Activated T-cell treated with anti-CD3 and anti-CD28 coated beads, Interleukin-2, amount 50 U/mL, for 4 hours (primary cell): ENCODE data around the gene ASXL1. TPM values are rescaled to one million over a fixed set of nuclear protein-coding genes. Genes with fewer than 3 reads are reported as not detected.
"Not testable (repeated sequence)": the region's sequence is repeated elsewhere in the genome, so short reads cannot be mapped to it uniquely, and the experiment has no call there.

Experiments
- ATAC-seq, 2 donors: fragments of 200-7000 bp; cut with Tn5 transposase; one replicate each; pipeline ENCODE4 v1.10.0; 2021
- DNase-seq: peaks from one replicate; pipeline ENCODE4 v3.0.0-alpha.2; 2020
- H3K27me3 Mint-ChIP-seq: one replicate; pipeline ENCODE4 v1.8.0; 2021; ENCODE audit warnings: low read depth, mixed read lengths
- H3K36me3 Mint-ChIP-seq: one replicate; pipeline ENCODE4 v1.8.0; 2022; ENCODE audit warnings: mixed read lengths; ENCODE audit not compliant: insufficient read depth
- H3K4me1 Mint-ChIP-seq: one replicate; pipeline ENCODE4 v1.8.0; 2021; ENCODE audit warnings: low read depth, mixed read lengths
- H3K4me3 Mint-ChIP-seq: one replicate; pipeline ENCODE4 v1.8.0; 2021; ENCODE audit warnings: mild to moderate bottlenecking, moderate library complexity, mixed read lengths
- H3K9me3 Mint-ChIP-seq: one replicate; pipeline ENCODE4 v1.8.0; 2021; ENCODE audit warnings: mixed read lengths
- total RNA-seq, 3 donors: library from RNA; stranded (reverse); gene quantifications; one replicate each; pipeline ENCODE4 v1.2.1, GENCODE V29; 2021

The ASXL1 gene
- total RNA-seq: 100 to 1,000 TPM; 138 to 194 (median 149) TPM

DNA sequence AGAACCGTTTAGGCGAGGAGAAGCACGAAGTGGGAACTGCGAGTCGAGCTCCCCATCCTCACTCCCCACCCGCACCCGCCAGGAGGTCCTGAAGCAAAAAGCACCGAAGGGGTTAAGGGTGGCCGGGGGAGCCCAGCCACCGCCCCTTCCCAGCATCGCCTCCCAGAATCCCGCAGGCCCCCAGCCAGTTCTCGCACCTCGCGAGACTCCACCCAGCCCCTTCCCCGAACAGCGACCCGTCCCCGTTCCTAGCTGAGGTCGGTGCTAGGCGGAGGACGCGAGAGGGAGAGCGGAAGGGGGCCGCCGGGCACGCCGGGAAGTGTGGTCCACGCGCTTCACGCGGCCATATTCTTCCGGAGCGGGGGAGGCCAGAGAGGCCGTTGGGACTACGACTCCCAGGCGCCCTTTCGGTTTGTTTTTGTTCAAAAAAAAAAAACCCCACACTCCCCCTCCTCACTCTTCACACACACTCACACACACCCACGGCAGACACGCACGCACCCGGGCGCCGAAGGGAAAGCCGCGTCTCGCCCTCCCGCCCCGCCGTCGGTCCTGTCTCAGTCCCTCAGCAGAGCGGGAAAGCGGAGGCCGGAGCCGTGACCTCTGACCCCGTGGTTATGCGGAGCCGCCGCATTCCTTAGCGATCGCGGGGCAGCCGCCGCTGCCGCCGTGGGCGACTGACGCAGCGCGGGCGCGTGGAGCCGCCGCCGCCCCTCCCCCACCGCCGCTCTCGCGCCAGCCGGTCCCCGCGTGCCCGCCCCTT lies at the start of gene ASXL1:
Gene ASXL1, plus strand, starts transcription at position 463 of the 763 bp plus-strand sequence. CDS start 445 bp downstream, outside the sequence.
- ATAC-seq (peak; percentile 79 to 82), DNase-seq (peak; percentile 93)
- Mint-ChIP-seq H3K4me1 (peaks cover 55% of the 10 kb centered on the region), H3K4me3 (peak within 1 kb of the TSS; percentile 91), H3K36me3 (peaks cover 13% of the 10 kb centered on the region), H3K27me3 (no peaks in the 10 kb centered on the region), H3K9me3 (no peaks in the 10 kb centered on the region)

DNA sequence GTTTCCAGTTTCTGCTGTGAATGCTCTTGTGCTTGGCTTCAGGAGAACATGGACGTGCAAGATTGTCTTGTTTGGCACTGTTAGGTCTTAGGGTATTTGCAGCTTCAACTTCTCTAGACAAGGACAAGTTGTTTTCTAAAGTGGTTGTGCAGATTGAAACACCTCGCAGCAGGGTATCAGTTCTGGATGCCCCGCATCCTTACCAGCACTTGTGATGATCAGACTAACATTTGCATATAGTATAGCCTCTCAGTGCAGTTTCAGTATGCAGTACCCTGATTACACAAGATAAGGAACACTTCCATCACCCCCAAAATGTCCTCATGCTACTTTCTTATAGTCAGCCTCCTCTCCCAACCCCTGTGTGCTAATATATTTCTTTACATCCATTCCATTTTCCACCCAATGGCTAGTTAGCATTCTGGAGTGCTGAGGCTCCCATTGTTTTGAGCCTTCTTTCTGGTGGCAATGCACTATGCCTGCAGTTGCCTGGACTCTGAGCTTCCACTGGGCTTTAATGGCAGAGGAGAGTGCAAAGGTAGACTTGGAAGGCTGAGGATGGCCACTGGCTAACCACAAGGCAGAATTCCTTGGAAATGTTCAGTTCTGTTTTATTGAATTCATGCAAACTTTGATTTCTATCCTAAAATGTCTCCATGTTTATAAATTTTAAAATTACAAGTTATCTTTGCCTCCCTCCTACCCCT lies 45.3 kb upstream of the ASXL1 start:
- no peak for ATAC-seq
- no peak for DNase-seq
- Mint-ChIP-seq H3K9me3 (no peaks in the 10 kb centered on the region), H3K27me3 (no peaks in the 10 kb centered on the region), H3K4me1 (peaks cover 6% of the 10 kb centered on the region), H3K4me3 (no peak overlapping the region), H3K36me3 (peaks cover 44% of the 10 kb centered on the region)

DNA sequence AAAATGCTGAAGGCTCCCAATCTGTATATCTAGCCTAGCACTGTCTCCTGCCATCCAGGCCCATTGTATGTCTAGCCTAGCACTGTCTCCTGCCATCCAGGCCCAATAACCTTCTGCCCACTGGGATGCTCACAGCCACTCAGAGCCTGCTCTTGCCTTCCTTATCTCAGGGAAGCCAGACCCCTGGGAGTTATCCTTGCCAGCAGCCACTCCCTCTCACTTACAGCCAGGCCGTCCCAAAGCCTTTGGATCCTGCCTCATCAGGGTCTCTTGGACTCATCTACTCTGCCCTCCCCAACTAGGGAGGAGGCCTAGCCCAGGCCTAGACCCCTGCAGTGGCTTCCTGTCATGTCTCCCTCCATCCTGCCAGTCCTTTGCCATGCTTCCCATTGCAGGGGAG lies 43.4 kb upstream of the ASXL1 start:
- Mint-ChIP-seq H3K4me3 (no peak overlapping the region), H3K9me3 (no peaks in the 10 kb centered on the region), H3K27me3 (no peaks in the 10 kb centered on the region), H3K36me3 (peaks cover 51% of the 10 kb centered on the region), H3K4me1 (peaks cover 10% of the 10 kb centered on the region)
- ATAC-seq: no peak
- no peak for DNase-seq

DNA sequence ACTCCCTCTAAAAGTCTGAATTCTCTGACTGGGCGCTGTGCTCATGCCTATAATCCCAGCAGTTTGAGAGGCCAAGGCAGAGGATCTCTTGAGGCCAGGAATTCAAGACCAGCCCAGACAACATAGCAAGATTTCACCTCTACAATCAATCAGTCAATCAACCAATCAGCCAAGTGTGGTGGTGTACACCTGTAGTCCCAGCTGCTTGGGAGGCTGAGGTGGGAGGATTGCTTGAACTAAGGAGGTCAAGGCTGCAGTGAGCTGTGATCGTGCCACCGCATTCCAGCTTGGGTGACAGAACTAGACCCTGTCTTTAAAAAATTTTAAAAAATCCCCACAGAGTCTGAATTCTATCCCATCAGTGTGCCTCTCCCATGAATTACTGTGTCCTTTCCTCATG lies 42.7 kb upstream of the ASXL1 start:
- Mint-ChIP-seq H3K4me3 (no peak overlapping the region), H3K27me3 (no peaks in the 10 kb centered on the region), H3K4me1 (peaks cover 10% of the 10 kb centered on the region), H3K9me3 (no peaks in the 10 kb centered on the region), H3K36me3 (peaks cover 47% of the 10 kb centered on the region)
- ATAC-seq: no peak
- no peak for DNase-seq

DNA sequence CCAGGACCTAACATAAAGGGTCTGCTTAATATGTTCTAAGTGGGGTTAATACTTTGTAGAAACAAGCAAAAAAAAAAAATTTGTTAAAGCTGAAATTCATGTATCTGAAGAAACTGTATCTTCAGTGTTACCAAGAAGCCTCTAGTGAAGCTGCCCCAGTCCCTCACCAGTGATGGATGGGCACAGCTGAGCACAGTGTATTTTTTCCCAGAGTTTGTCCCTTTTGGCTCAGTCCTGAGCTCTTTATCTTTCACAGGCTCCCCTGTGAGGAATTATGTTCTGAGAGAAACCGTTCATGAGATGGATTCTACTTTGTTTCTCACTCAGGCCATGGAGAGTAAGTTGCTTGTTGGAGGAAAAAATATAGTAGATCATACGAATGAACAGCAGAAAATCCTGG lies 42.2 kb upstream of the ASXL1 start:
- no peak overlapping the region for H3K4me3 Mint-ChIP-seq
- ATAC-seq (no peak), DNase-seq (no peak)

DNA sequence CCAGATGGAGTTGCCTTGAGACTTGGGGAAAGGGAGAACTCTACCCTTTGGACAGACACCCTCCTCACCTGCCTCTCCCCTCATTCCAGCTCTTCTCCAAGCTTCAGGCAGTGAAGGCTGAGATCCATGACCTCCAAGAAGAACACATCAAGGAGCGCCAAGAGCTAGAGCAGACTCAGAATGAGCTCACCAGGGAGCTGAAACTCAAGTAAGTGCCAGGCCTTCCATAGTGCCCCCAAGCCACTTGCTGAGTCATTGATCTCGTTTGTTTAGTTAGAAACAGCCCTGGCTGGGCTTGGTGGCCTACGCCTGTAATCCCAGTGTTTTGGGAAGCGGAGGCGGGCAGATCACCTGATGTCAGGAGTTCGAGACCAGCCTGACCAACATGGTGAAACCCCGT lies 41.5 kb upstream of the ASXL1 start:
- ATAC-seq (no peak), DNase-seq (no peak)
- peaks cover 49% of the 10 kb centered on the region for H3K36me3 Mint-ChIP-seq
- no peak overlapping the region for H3K4me3 Mint-ChIP-seq
- H3K9me3 Mint-ChIP-seq: no peaks in the 10 kb centered on the region
- H3K4me1 Mint-ChIP-seq: peaks cover 13% of the 10 kb centered on the region
- no peaks in the 10 kb centered on the region for H3K27me3 Mint-ChIP-seq

More for the DNA sequence above, 42.2 kb upstream of the ASXL1 start:
- H3K36me3 Mint-ChIP-seq: peaks cover 46% of the 10 kb centered on the region
- H3K27me3 Mint-ChIP-seq: no peaks in the 10 kb centered on the region
- no peaks in the 10 kb centered on the region for H3K9me3 Mint-ChIP-seq
- peaks cover 10% of the 10 kb centered on the region for H3K4me1 Mint-ChIP-seq

DNA sequence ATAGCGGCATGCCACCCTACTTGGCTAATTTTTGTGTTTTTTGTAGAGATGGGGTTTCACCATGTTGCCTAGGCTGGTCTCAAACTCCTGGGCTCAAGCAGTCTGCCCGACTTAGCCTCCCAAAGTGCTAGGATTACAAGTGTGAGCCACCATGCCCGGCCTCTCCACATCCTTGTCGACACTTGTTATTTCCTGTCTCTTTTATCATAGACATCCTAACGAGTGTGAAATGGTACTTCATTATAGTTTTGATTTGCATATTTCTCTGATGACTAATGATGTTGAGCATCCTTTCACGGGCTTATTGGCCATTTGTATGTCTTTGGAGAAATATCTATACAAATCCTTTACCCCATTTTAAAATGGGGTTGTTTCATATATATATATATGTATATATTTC lies 39.0 kb upstream of the ASXL1 start:
- Mint-ChIP-seq H3K4me1 (peaks cover 7% of the 10 kb centered on the region), H3K27me3 (no peaks in the 10 kb centered on the region), H3K4me3 (no peak overlapping the region), H3K9me3 (no peaks in the 10 kb centered on the region), H3K36me3 (peaks cover 39% of the 10 kb centered on the region)
- no peak for DNase-seq
- peak; percentile 48 to 52 for ATAC-seq

DNA sequence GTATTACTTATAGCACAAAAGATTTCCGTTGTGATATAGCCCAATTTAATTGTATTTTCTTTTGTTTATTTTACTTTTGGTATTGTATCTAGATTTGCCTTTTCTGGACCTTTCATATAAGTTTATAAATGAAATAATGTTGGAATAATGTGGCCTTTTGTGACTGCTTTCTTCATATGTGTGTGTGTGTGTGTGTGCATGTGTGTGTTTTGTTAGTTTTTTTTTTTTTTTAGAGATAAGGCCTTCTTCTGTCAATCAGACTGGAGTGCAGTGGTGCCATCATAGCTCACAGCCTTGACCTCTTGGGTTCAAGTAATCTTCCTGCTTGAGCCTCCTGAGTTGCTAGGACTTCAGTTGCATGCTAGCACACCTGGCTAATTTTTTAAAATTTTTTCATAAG lies 37.8 kb upstream of the ASXL1 start:
- no peak for DNase-seq
- H3K36me3 Mint-ChIP-seq: peaks cover 32% of the 10 kb centered on the region
- no peak for ATAC-seq
- peaks cover 7% of the 10 kb centered on the region for H3K4me1 Mint-ChIP-seq
- no peaks in the 10 kb centered on the region for H3K27me3 Mint-ChIP-seq
- H3K9me3 Mint-ChIP-seq: no peaks in the 10 kb centered on the region
- H3K4me3 Mint-ChIP-seq: no peak overlapping the region

DNA sequence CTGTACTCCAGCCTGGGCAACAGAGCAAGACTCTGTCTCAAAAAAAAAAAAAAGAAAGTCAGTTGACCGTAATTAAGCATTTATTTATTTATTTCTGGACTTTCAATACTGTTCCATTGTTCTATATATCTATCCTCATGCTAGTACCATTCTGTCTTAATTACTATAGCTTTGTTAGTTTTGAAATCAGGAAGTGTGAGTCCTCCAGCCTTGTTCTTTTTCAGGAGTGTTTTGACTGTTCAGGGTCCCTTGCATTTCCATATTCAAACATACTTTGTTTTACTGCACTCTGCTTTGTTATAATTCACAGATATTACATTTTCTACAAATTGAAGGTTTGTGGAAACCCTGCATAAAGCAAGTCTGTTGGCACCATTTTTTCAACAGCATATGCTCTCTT lies 36.7 kb upstream of the ASXL1 start:
- peaks cover 31% of the 10 kb centered on the region for H3K36me3 Mint-ChIP-seq

DNA sequence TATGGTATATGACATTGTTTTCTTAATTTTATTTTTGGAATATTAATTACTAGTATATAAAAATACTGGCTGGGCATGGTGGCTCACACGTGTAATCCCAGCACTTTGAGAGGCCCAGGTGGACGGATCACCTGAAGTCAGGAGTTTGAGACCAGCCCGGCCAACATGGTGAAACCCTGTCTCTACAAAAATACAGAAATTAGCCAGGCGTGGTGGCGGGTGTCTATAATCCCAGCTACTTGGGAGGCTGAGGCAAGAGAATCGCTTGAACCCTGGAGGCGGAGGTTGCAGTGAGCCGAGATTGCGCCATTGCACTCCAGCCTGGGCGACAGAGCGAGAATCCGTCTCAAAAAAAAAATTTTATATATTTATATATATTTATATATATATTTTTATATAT lies 35.9 kb upstream of the ASXL1 start:
- peaks cover 34% of the 10 kb centered on the region for H3K36me3 Mint-ChIP-seq
- DNase-seq, H3K27me3 Mint-ChIP-seq, ATAC-seq, H3K9me3 Mint-ChIP-seq, H3K4me3 Mint-ChIP-seq: not testable (repeated sequence)
- peaks cover 11% of the 10 kb centered on the region for H3K4me1 Mint-ChIP-seq

More for the DNA sequence above, 36.7 kb upstream of the ASXL1 start:
- H3K4me1 Mint-ChIP-seq: peaks cover 11% of the 10 kb centered on the region
- H3K27me3 Mint-ChIP-seq: no peaks in the 10 kb centered on the region
- no peaks in the 10 kb centered on the region for H3K9me3 Mint-ChIP-seq
- ATAC-seq (no peak), DNase-seq (no peak)
- no peak overlapping the region for H3K4me3 Mint-ChIP-seq

DNA sequence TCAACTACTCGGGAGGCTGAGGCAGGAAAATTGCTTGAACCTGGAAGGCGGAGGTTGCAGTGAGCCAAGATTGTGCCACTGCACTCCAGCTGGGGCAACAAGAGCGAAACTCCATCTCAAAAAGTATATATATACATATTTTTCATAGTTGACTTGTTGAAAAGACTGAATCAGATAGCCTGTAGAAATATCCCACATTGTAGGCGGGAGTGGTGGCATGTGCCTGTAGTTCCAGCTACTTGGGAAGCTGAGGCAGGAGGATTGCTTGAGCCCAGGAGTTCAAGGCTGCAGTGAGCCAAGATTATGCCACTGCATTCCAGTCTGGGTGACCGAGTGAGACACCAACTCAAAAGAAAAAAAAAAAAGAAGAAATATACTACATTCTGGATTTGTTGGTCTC lies 34.4 kb upstream of the ASXL1 start:
- H3K4me1 Mint-ChIP-seq, H3K9me3 Mint-ChIP-seq, ATAC-seq, H3K27me3 Mint-ChIP-seq, H3K4me3 Mint-ChIP-seq, DNase-seq: not testable (repeated sequence)
- peaks cover 33% of the 10 kb centered on the region for H3K36me3 Mint-ChIP-seq

DNA sequence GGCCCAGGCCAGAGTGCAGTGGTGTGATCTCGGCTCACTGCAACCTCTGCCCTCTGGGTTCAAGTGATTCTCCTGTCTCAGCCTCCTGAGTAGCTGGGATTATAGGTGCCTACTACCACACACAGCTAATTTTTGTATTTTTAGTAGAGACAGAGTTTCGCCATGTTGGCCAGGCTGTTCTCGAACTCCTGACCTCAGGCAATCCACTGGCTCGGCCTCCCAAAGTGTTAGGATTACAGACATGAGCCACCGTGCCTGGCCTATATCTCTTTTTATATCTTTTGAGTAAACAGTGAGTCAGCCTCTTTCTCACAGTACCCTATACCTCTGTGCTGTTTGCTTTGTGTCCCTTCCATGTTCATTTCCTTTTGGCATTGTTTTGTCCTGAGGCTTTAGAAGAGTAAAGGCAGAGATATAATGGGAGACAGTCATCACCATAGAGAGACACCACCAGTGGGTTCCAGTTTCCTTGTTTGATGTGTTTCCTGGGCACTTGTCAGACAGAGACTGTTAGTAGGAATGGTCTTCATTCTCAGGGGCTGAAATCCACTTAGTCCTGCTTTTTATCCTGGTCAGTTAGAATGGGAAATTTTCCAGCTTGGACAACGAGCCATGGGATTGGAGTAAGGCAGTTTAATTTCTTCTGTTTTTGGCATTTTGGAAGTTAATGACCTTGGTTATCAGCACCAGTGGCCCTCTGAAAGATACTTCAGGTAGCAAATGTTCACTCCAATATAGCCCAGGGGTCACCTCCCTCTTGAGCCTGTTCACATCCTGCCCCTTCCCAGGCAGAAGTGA lies 32.2 kb upstream of the ASXL1 start:
- H3K4me3 Mint-ChIP-seq: no peak overlapping the region
- ATAC-seq (no peak), DNase-seq (no peak)
- H3K4me1 Mint-ChIP-seq: peaks cover 6% of the 10 kb centered on the region
- H3K9me3 Mint-ChIP-seq: no peaks in the 10 kb centered on the region
- H3K36me3 Mint-ChIP-seq: peaks cover 31% of the 10 kb centered on the region
- H3K27me3 Mint-ChIP-seq: no peaks in the 10 kb centered on the region

DNA sequence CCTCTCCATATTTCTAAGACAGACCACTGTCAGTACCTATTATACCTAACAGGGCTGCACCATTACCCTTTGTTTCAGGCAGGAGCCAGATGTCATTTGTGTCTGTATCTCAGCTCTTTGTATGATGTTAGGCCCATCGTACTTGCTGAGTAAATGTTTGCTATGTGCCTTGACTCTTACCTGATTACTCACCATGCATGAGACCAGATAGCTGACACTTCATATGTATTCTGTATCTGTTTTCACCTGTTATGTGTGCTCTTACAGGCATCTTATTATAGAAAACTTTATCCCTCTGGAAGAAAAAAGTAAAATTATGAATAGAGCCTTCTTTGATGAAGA lies 31.7 kb upstream of the ASXL1 start:
- peaks cover 30% of the 10 kb centered on the region for H3K36me3 Mint-ChIP-seq
- ATAC-seq (no peak), DNase-seq (no peak)
- H3K27me3 Mint-ChIP-seq: no peaks in the 10 kb centered on the region
- H3K4me1 Mint-ChIP-seq: peaks cover 6% of the 10 kb centered on the region
- H3K9me3 Mint-ChIP-seq: no peaks in the 10 kb centered on the region
- no peak overlapping the region for H3K4me3 Mint-ChIP-seq

DNA sequence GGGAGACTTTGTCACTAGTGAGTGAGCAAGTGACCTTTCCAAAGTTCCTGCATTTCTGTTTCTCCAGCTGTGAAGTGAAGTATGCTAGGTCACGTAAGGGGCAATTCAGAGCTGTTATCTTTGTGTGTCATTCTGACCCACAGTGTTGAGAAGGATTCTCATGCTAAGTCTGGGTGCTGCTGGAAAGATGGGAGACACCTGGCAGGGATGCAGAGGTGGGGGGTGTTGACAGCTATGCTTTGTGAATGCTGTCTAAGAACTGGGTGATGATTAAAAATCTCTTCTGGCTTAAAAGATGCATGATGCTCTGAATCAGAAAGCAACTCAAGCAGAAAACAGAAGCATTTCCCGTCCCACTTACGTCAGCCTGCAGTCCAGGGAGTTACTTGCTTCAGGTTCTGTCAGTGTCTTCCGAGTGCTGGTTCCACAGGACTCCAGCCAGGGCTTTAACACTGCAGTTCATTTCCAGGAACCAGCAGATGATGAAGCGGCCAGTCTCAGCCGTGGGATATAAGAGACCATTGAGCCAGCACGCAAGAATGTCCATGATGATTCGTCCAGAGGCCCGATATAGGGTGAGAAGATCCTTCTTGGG lies 30.9 kb upstream of the ASXL1 start:
- DNase-seq: no peak
- Mint-ChIP-seq H3K9me3 (no peaks in the 10 kb centered on the region), H3K4me1 (peaks cover 12% of the 10 kb centered on the region), H3K4me3 (no peak overlapping the region), H3K36me3 (peaks cover 33% of the 10 kb centered on the region), H3K27me3 (no peaks in the 10 kb centered on the region)
- ATAC-seq: no peak
